GM12892 (cell line): ENCODE results near the gene THBS1. TPM values are rescaled to one million over a fixed set of nuclear protein-coding genes. Genes with fewer than 3 reads are reported as not detected.

ENCODE experiments used
- DNase-seq: peaks from one replicate; pipeline ENCODE4 v3.0.0; 2011; ENCODE audit not compliant: insufficient read length
- FAIRE-seq: peaks from 2 replicates; lab custom pipeline; 2011; peaks lifted over from hg19 to GRCh38; lab: Jason Lieb, UNC
- POLR2A ChIP-seq: IDR thresholded peaks from 2 replicates; pipeline ENCODE4 v1.6.1; 2011; ENCODE audit warnings: low read depth, low read length, control low read depth
- POLR2AphosphoS5 ChIP-seq: IDR thresholded peaks from 2 replicates; pipeline ENCODE4 v1.6.1; 2011; ENCODE audit warnings: low read depth, low read length, control low read depth
- TAF1 ChIP-seq: IDR thresholded peaks from 2 replicates; pipeline ENCODE4 v1.6.1; 2011; ENCODE audit warnings: low read depth, mild to moderate bottlenecking, control low read depth, low read length, borderline replicate concordance
- polyA plus RNA-seq: library from polyadenylated mRNA; unstranded; fragments of >200 nt; gene quantifications from one replicate; pipeline ENCODE4 v1.2.1, GENCODE V29; 2012; ENCODE audit warnings: missing spikeins, inconsistent platforms; ENCODE audit not compliant: missing spikeins

THBS1 gene
- polyA plus RNA-seq: 0.23 TPM

DNA sequence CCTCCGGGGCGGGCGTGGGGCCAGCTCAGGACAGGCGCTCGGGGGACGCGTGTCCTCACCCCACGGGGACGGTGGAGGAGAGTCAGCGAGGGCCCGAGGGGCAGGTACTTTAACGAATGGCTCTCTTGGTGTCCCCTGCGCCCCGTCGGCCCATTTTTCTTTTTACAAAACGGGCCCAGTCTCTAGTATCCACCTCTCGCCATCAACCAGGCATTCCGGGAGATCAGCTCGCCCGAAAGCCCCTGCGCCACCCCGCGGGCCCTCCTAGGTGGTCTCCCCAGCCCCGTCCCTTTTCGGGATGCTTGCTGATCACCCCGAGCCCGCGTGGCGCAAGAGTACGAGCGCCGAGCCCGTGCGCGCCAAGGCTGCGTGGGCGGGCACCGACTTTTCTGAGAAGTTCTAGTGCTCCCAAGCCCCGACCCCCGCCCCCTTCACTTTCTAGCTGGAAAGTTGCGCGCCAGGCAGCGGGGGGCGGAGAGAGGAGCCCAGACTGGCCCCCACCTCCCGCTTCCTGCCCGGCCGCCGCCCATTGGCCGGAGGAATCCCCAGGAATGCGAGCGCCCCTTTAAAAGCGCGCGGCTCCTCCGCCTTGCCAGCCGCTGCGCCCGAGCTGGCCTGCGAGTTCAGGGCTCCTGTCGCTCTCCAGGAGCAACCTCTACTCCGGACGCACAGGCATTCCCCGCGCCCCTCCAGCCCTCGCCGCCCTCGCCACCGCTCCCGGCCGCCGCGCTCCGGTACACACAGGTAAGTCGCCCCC, at the start of gene THBS1:
Gene THBS1, plus strand, starts transcription at position 595 of the 757 bp plus-strand sequence. CDS start 779 bp downstream, outside the sequence.
- no peak for DNase-seq
- FAIRE-seq: no peak
- TF ChIP-seq POLR2AphosphoS5 (no peak), POLR2A (no peak), TAF1 (no peak)

DNA sequence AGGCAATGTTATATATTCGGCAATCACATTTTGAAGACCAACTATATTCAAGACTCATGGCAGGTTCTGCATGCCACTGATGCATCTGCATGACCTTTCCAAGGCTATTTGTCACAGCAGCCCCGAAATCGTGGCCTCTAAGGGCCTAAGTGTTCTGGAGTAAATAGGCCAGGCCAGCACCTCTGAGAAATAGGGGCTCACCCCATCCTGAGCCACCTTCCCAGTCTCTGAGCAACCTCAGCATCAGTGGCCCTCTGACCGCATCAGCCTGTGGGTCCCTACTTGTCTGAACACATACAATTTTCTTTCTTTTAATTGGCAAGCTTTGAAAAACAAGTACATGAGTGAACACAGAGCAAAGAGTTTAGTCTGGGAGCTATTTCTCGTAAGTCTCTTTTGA, 45.9 kb upstream of the THBS1 start:
- FAIRE-seq (no peak), DNase-seq (no peak)

DNA sequence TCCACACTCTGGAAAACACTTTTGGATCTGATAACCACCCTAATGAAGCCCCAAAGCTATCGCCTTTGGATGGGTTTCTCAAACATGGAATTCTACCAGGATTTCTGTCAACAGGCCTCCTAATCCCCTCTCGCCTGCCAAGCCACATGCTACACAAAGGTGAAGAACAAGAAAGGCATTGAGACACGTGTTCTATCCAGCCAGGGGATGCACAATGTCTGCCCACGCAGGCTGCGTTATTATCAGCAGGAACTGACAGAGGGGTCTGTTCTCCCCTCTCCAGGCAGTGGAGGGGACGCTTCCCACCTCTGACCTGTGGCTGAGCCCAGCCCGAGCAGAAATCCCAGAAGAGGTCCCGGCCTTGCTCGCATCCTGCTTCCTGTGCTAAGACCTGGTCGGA, 45.4 kb upstream of the THBS1 start:
- TF ChIP-seq POLR2A: no peak
- TF ChIP-seq POLR2AphosphoS5: no peak
- no peak for TF ChIP-seq TAF1
- FAIRE-seq (no peak), DNase-seq (no peak)

More for the DNA sequence above, 45.9 kb upstream of the THBS1 start:
- TF ChIP-seq POLR2A (no peak), TAF1 (no peak), POLR2AphosphoS5 (no peak)

DNA sequence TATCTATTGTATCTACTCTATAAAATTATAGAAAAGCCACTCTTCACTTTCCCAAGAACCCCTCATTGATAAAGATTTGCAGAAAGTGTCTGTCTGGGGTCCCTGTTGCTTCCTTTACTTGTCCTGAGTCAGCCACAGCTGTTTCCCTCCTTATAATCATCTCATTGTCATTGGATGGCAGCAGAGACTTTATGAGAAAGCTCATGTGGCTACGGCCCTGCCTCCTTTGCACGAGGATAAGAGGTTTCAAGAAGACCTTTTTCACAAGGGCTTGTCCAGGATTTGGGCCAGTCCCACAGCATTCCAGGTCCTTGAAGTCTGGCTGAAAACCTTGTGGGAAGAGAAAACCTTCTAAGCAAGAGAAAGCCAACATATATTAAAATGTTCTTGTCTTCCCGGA, 41.9 kb upstream of the THBS1 start:
- no peak for TF ChIP-seq POLR2A
- TF ChIP-seq POLR2AphosphoS5: no peak
- TF ChIP-seq TAF1: no peak
- FAIRE-seq (no peak), DNase-seq (no peak)

DNA sequence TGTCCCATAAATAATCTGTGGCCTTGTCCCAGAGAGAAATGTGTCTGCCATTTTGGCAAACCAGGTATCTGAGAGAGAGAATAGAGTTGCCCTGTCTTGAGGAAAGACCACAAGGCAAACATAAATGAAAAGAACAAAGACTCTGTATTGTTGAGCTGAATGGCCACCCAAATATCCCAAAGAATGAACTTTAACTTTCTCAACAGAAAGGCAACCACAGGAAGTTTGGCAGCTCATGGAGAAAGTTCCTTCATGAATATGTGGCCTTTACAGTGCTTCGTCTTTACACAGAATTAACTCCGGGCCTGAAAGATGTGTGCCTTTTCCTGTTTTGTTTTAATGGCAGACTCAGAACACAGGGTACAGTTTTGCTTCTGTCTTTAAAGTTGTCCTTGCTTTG, 41.4 kb upstream of the THBS1 start:
- no peak for DNase-seq
- TF ChIP-seq TAF1 (no peak), POLR2AphosphoS5 (no peak), POLR2A (no peak)
- FAIRE-seq: no peak

DNA sequence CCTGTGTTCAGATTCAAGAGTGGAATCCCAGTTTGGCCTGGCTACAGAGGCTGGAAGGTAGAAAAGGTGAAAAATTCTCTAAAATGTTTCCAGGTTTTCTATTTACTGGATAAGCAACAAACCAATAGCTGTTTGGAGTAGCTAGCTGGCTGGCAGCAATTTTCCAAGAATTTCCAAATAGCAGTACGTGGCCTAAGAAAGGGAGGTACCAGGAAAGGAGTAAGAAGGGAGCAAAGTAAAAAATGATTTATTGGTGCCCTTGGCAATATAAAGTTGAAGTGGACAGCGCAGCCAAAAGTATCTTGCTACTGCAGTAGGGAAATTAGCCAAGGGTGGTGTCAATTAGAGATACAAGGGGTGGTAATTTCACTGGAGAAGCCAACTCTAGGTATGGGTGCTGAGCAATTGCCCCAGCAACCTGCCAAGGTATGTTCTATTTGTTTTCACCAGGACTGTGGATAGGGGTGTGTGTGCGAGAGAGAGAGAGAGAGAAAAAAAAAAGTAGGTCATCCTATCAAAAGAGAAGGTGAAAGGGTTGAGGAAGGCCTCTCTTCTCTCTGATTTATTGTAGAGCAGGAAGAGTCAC, 40.8 kb upstream of the THBS1 start:
- TF ChIP-seq POLR2AphosphoS5 (no peak), TAF1 (no peak), POLR2A (no peak)
- FAIRE-seq (no peak), DNase-seq (no peak)

DNA sequence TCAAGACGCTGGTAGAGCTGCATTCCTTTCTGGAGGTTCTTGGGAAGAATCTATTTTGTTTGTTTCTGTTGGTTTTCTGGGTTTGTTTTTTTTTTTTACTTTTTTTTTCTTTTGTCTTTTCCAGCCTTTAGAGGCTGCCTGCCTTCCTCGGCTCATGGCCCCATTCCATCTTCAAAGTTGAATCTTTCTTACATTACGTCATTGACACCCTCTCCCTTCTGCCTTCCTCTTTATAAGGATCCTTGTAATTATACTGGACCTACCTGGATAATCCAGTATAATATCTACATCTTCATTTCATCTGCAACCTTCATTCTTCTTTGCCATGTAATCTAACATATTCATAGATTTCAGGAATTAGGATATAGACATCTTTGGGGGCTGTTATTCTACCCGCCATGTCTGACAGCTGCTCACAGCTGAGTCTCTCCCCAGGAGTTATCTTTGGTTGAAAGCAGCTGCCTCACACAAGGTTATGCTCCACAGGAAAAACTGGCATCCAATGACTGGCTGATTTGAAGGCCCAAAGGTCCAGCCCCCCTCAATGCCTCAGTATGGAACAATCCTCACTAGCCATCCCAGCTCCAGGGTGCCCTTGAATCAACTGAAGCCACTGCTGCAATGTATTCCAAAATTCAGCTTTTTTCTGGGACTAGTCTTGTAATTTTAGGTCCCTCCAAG, 38.4 kb upstream of the THBS1 start:
- no peak for FAIRE-seq
- no peak for TF ChIP-seq TAF1
- TF ChIP-seq POLR2AphosphoS5: no peak
- TF ChIP-seq POLR2A: no peak

DNA sequence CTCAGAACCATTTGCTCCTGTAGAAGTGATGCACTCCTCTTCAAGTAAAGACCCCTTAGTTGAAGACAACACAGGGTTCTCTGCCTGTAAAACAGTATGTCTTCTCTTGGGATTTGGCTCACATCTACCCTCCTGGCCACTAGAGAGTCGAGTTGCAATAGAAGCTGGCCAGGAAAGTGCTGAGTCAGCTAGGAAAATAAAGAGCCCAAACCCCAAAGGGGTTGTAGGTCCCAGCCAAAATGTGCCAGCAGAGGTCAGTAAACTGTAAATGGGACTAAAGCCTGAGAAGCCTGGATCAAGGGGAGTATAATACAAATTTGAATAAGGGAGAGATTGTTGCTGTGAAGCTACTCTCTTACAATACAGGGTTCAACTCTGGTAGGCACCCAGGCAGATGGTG, 37.2 kb upstream of the THBS1 start:
- TF ChIP-seq POLR2AphosphoS5 (no peak), POLR2A (no peak), TAF1 (no peak)
- FAIRE-seq: no peak
- DNase-seq: no peak

More for the DNA sequence above, 38.4 kb upstream of the THBS1 start:
- no peak for DNase-seq

DNA sequence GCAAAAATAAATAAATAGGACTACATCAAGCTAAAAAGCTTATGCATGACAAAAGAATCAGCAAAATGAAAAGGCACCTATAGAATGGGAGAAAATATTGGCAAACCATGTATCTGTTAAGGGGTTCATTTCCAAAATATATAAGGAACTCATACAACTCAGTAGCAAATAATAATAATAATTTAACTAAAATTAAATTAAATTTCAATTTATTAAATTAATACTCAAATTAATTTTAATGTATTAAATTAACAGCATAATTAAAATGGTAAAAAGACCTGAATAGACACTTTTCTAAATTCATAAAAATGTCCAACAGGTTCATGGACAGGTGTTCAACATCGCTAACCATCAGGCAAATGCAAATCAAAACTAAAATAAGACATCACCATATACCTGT, 34.0 kb upstream of the THBS1 start:
- FAIRE-seq: no peak
- TF ChIP-seq TAF1 (no peak), POLR2AphosphoS5 (no peak), POLR2A (no peak)
- no peak for DNase-seq

DNA sequence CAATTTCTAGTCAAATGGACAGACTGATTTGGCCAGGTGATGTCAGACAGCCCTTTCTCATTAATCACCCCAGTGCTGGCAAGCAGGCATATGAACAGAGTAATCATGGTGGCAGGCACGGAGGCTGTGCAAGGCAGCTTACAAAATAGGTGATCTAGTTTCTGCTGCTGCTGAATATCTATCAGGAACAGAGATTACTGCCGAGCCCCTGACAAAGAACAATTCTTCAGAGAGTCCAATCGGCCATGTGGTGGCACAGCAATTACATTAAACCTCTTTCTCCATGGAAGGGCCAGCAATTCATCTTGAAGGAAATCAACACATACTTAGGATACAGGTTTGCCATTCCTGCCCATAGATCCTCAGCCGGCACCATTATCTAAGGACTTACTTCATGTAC, 32.3 kb upstream of the THBS1 start:
- no peak for FAIRE-seq
- no peak for DNase-seq
- TF ChIP-seq POLR2A: no peak
- TF ChIP-seq TAF1: no peak
- TF ChIP-seq POLR2AphosphoS5: no peak

DNA sequence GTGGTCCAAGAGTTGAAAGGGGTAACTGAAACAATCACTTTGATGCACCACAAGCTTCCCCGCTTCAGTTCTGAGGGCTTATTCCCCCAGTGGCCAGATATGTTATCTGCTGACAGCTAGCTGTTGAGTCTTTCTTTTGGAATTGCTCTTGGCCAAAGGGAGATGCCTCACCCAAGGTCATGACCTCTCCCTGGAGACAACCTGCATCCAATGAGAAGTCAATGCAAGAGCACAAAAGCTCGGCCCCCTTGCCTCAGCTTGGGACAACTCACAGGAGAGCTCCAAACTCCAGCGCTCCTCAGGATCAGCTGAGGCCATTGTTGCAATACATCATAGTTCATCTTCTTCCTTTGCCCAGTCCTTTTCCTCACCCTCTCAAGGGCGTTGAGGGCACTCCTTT, 31.0 kb upstream of the THBS1 start:
- FAIRE-seq (no peak), DNase-seq (no peak)
- TF ChIP-seq POLR2AphosphoS5 (no peak), POLR2A (no peak), TAF1 (no peak)
